Uterus (tissue), 4 donors: ENCODE measurements around the gene UPF1. TPM values are rescaled to one million over a fixed set of nuclear protein-coding genes. Genes with fewer than 3 reads are reported as not detected.
"Not testable (repeated sequence)": the region's sequence is repeated elsewhere in the genome, so short reads cannot be mapped to it uniquely, and the experiment has no call there.

Experiments used
- DNase-seq, 2 donors: peaks; one replicate each; pipeline ENCODE4 v3.0.0-alpha.2; 2019 to 2020
- H3K27ac ChIP-seq, 2 donors: fragments of 200-600 bp; sonication (generic); 1 replicate in 1 of 2; 2 replicates in 1 of 2; pipeline ENCODE4 v1.5.1; 2016 to 2018
- H3K27me3 ChIP-seq, 2 donors: fragments of 200-600 bp; sonication (generic); one replicate each; pipeline ENCODE4 v1.5.1; 2018 to 2019; ENCODE audit warnings: control low read depth in 1 of 2
- H3K36me3 ChIP-seq, 2 donors: fragments of 200-600 bp; sonication (generic); one replicate each; pipeline ENCODE4 v1.5.1; 2019; ENCODE audit warnings: control low read depth in 1 of 2
- H3K4me1 ChIP-seq, 2 donors: fragments of 200-600 bp; sonication (generic); one replicate each; pipeline ENCODE4 v1.5.1; 2018 to 2019; ENCODE audit warnings: control low read depth in 1 of 2
- H3K4me3 ChIP-seq, 2 donors: fragments of 200-600 bp; sonication (generic); 1 replicate in 1 of 2; 2 replicates in 1 of 2; pipeline ENCODE4 v1.5.1; 2018 to 2019; ENCODE audit warnings: mild to moderate bottlenecking in 1 of 2
- H3K9me3 ChIP-seq, 2 donors: fragments of 200-600 bp; sonication (generic); one replicate each; pipeline ENCODE4 v1.5.1; 2019; ENCODE audit warnings: control low read depth in 1 of 2
- POLR2A ChIP-seq, 2 donors: fragments of 450-650 bp; IDR thresholded peaks; one replicate each; pipeline ENCODE4 v1.6.1; 2016; ENCODE audit warnings: antibody characterized with exemption in 2 of 2, mild to moderate bottlenecking in 1 of 2, moderate library complexity in 1 of 2
- intact Hi-C: fragments of 100-400 bp; cut with DNase I; formaldehyde crosslinking; loops from one replicate; pipeline ENCODE4 v1.15.1; 2023; ENCODE audit warnings: low total_unique reads
- total RNA-seq, 4 donors: library from RNA; depleted of rRNA in 3 of 4; stranded (reverse); fragments of >200 nt in 3 of 4; gene quantifications; one replicate each; pipeline versions ENCODE4 v1.1.0 to v1.2.4, GENCODE V29; 2014 to 2023
- TF ChIP-seq, protein P1 (sequence below), 4 experiments: fragments of 200-600 bp in 2 of 4; fragments of 450-650 bp in 2 of 4; sonication (generic) in 2 of 4; IDR thresholded peaks; one replicate each; pipeline ENCODE4 v1.5.1; 2016 to 2019; ENCODE audit warnings: antibody characterized with exemption in 4 of 4, mild to moderate bottlenecking in 2 of 4, moderate library complexity in 1 of 4
- donor health status: DM: yes; HTN: yes; CAD: no.

Gene UPF1
- total RNA-seq, 4 donors from 2014 or later = 17.9 to 105 (median 43.7) TPM

DNA sequence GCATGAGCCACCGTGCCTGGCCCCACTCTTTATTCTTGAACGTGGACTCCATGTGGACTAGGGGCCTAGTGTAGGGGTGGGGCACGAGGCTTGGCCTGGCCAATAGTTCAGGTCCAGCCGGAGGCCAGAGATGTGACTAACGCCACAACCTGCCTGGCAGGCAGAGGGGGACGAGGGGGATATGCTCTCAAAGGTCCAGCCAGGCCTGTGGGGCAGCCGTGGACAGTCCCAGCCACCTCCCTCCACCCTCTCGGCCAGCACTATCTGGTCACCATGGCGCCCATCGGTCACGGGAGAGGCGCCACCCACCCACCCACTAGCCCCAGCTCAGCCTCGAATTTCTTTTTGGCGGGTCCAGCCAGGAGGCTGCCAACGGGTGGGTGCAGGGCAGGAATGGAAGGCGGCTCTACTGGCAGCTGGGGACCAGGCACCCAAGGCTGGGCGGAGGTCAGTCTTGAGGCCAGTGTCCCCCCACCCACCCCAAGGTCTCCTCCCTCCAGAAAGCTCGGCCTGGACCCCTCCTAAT is 66.4 kb downstream of the UPF1 start:
- Histone ChIP-seq H3K4me3 (no peak overlapping the region), H3K4me1 (peaks cover 0 to 23% of the 10 kb centered on the region in 2 donors), H3K27ac (no peak overlapping the region), H3K9me3 (no peaks in the 10 kb centered on the region), H3K36me3 (no peaks in the 10 kb centered on the region), H3K27me3 (peaks cover 0 to 6% of the 10 kb centered on the region in 2 donors)
- intact Hi-C loops = no loop called here
- TF ChIP-seq POLR2A (IDR thresholded peaks at IDR 0.05) = no peak
- TF ChIP-seq, protein P1, sequence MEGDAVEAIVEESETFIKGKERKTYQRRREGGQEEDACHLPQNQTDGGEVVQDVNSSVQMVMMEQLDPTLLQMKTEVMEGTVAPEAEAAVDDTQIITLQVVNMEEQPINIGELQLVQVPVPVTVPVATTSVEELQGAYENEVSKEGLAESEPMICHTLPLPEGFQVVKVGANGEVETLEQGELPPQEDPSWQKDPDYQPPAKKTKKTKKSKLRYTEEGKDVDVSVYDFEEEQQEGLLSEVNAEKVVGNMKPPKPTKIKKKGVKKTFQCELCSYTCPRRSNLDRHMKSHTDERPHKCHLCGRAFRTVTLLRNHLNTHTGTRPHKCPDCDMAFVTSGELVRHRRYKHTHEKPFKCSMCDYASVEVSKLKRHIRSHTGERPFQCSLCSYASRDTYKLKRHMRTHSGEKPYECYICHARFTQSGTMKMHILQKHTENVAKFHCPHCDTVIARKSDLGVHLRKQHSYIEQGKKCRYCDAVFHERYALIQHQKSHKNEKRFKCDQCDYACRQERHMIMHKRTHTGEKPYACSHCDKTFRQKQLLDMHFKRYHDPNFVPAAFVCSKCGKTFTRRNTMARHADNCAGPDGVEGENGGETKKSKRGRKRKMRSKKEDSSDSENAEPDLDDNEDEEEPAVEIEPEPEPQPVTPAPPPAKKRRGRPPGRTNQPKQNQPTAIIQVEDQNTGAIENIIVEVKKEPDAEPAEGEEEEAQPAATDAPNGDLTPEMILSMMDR (IDR thresholded peaks at IDR 0.05) = no peak
- no peak for DNase-seq

DNA sequence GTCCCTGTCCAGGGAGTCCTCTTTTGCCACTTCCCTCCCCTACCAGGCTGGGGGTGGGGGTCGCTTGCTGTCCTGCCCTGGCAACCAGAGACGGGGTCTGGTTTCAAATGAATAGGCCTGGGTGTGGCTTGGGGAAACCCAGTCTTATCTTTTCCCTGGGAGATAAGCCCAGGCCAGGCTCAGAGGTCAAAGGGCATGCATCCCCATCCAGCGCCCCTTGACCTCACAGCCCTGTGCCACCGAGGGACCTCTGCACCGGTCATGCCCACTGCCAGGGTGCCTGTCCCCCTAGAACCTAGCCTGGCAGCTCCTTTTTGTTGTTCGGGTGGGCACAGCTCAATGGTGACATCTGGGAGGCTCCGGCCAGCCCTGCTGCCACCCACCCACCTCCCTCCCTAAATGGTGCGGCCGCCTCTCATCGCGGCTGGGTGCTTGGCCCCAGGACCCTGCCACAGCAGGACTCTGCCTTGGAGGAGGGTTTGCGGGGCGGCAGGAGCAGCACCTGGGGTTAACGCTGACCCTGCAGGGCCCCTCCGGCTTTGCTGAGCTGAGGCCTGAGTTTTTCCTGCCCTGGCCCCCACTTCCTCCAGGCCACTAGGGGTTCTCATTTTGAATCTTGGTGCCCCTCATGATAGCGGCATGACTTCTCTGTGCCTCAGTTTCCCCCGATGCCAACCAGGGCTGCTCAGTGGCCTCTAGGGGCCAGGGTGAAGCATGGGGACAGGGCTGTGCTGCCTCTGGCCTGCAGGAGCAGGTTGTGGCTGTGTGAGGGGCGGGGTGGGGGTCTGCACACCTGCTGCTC is 67.0 kb downstream of the UPF1 start:
- H3K27ac ChIP-seq = no peak overlapping the region
- no peaks in the 10 kb centered on the region for H3K9me3 ChIP-seq
- TF ChIP-seq, protein P1 (IDR thresholded peaks at IDR 0.05) = no peak
- no peak for TF ChIP-seq POLR2A (IDR thresholded peaks at IDR 0.05)
- H3K36me3 ChIP-seq = no peaks in the 10 kb centered on the region
- DNase-seq = no peak
- intact Hi-C loops = no loop called here
- no peak overlapping the region for H3K4me3 ChIP-seq
- peaks cover 0 to 23% of the 10 kb centered on the region in 2 donors for H3K4me1 ChIP-seq
- peaks cover 0 to 6% of the 10 kb centered on the region in 2 donors for H3K27me3 ChIP-seq

DNA sequence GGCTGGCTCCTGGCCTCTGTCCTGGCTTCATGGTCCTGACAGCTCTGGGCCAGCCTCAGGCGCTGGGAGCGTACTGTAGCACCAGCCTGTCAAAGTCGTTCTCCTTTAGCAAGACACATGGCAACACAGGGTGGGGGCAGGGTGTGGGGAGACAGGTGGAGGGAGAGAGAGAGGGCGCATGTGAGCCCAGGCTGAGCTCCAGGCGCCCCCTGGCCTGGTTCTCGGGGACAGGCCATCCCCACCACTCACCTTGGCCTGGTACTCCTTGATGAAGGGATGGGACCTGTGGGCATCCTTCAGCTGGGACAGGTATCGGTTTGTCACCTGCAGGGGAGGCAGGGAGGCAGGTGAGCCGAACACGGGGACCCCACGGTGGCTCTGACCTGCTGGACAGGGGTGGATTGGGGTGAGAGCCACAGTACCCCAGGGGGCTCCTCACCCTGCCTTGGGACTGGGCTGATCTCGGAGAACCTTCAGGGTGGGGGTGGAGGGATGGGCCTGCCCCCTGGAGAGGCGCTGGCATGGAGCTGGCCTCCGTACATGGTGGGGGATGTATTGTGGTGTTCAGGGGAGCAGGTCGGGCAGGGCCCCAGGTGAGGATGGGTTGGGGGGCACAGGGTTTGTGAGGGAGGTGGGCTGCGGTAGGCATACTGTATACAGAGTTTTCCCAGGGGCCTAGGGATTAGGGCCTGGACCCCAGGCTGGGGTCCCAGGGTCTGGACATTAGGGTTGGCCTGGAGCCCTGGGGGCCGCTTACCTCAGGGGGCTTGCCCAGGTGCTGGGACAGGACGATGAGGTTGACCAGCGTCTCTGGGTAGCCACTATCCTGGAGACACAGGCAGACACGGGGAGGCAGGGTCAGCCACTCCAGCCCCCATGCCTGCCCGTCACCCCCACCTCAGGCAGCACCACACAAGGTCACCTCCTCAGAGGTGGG is 68.1 kb downstream of the UPF1 start:
- H3K4me1 ChIP-seq = peaks cover 0 to 14% of the 10 kb centered on the region in 2 donors
- peaks cover 0 to 6% of the 10 kb centered on the region in 2 donors for H3K27me3 ChIP-seq
- no peak for DNase-seq
- intact Hi-C loops = no loop called here
- no peak overlapping the region for H3K4me3 ChIP-seq
- no peak for TF ChIP-seq POLR2A (IDR thresholded peaks at IDR 0.05)
- TF ChIP-seq, protein P1 (IDR thresholded peaks at IDR 0.05) = no peak
- no peaks in the 10 kb centered on the region for H3K9me3 ChIP-seq
- H3K27ac ChIP-seq = no peak overlapping the region
- H3K36me3 ChIP-seq = no peaks in the 10 kb centered on the region

DNA sequence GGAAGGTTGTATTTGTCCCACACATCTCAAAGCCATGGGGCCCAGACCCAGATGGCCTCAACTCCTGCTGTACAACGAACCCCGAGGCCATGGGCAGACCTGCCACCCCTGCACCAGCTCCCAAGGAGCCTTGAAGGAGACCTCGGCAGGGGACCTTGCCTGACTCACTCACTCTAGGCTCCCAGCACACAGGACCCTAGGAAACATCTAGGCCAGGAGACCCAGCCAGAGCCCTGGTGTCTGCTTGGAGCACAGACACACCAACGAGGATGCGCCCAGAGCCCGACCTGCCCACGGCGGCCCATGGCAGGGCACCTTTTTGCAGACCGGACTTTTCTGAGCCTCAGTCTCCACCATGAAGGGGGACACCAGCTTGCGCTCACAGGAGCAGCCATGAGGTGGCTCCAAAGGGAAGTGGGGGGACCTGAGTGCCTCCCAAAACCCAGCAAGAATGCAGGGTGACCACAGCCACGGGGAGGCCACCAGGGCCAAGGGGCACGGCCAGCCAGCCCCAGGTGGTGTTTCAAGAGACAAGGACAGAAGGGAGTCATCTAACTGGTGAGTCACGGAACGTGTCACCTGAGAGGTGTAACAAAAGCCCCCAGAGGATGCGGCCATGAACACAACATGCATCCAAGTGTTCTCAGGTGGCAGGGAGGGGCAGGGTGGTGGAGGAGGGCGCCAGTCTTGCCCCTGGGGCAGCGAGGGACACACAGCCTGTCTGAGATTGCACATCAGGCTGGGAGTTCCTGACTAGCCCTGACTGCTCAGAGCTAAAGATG is 69.1 kb downstream of the UPF1 start:
- peaks cover 0 to 7% of the 10 kb centered on the region in 2 donors for H3K4me1 ChIP-seq
- no peaks in the 10 kb centered on the region for H3K27me3 ChIP-seq
- H3K4me3 ChIP-seq = no peak overlapping the region
- no peaks in the 10 kb centered on the region for H3K9me3 ChIP-seq
- H3K36me3 ChIP-seq = no peaks in the 10 kb centered on the region
- DNase-seq = no peak
- no peak overlapping the region for H3K27ac ChIP-seq
- no peak for TF ChIP-seq POLR2A (IDR thresholded peaks at IDR 0.05)
- intact Hi-C loops = no loop called here

DNA sequence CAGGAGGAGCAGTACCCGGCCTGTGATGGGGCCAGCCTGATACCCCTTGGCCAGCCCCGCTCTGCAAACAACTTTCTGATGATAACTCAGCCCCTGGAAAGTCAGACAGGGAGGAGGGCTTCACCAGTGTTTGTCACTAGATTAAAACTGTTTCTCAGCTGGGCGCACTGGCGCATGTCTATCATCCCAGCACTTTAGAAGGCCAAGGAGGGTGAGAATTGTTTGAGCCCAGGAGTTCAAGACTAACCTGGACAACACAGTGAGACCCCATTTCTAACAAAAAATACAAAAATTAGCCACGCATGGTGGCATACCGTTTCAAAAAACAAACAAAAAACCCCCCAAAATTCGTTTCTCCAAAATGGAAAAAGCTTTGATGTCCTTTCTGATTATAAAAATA is 69.7 kb downstream of the UPF1 start:
- no peak for TF ChIP-seq POLR2A (IDR thresholded peaks at IDR 0.05)
- Histone ChIP-seq H3K27me3 (no peaks in the 10 kb centered on the region), H3K4me1 (peaks cover 0 to 3% of the 10 kb centered on the region in 2 donors), H3K36me3 (no peaks in the 10 kb centered on the region), H3K4me3 (no peak overlapping the region), H3K9me3 (no peaks in the 10 kb centered on the region), H3K27ac (no peak overlapping the region)
- intact Hi-C loops = no loop called here
- DNase-seq = no peak

DNA sequence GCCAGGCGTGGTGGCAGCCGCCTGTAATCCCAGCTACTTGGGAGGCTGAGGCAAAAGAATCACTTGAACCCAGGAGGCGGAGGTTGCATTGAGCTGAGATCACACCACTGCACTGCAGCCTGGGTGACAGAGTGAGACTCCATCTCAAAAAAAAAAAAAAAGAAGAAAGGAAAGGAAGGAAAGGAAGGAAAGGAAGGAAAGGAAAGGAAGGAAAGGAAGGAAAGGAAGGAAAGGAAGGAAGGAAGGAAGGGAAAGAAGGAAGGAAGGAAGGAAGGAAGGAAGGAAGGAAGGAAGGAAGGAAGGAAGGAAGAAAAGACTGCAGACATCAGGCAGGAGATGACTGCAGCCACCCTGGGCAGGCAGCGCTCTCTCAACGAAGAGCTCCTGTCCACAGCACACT is 70.8 kb downstream of the UPF1 start:
- intact Hi-C loops, H3K27me3 ChIP-seq, H3K27ac ChIP-seq, H3K36me3 ChIP-seq, H3K9me3 ChIP-seq, DNase-seq, H3K4me1 ChIP-seq, H3K4me3 ChIP-seq: not testable (repeated sequence)
